ENCODE results near the gene KCNH8.

The KCNH8 gene

GRCh38 chr3:19420159-19420558 lies 271.8 kb downstream of the KCNH8 start:
- no peak overlapping the region for H3K27ac ChIP-seq (ENCODE audit: low read depth, low read length, severe bottlenecking)
- H3K4me1 ChIP-seq (ENCODE audit: control insufficient read depth, insufficient read depth, low read length, poor library complexity, severe bottlenecking) = no peaks in the 10 kb centered on the region
- no CpG with 5 or more reads among the region's 4 CpGs for WGBS, 2 experiments (ENCODE audit: insufficient coverage in 2 of 2)
- no peak overlapping the region for H3K4me3 ChIP-seq (ENCODE audit: extremely low read depth, insufficient read depth, low read length, poor library complexity, severe bottlenecking)
- H3K36me3 ChIP-seq (ENCODE audit: control insufficient read depth, insufficient read depth, low read length) = no peaks in the 10 kb centered on the region
- no peaks in the 10 kb centered on the region for H3K9me3 ChIP-seq (ENCODE audit: control insufficient read depth, low read length)

- Histone ChIP-seq H3K4me3 (ENCODE audit: extremely low read depth, insufficient read depth, low read length, poor library complexity, severe bottlenecking) (no peak overlapping the region), H3K36me3 (ENCODE audit: control insufficient read depth, insufficient read depth, low read length) (no peaks in the 10 kb centered on the region), H3K27ac (ENCODE audit: low read depth, low read length, severe bottlenecking) (no peak overlapping the region), H3K4me1 (ENCODE audit: control insufficient read depth, insufficient read depth, low read length, poor library complexity, severe bottlenecking) (no peaks in the 10 kb centered on the region), H3K9me3 (ENCODE audit: control insufficient read depth, low read length) (no peaks in the 10 kb centered on the region)
- 100% methylated on average over 1 of the region's 1 CpG for WGBS, 2 experiments (ENCODE audit: insufficient coverage in 2 of 2)
Observed at GRCh38 chr3:19425825-19426224, 277.5 kb downstream of the KCNH8 start.

GRCh38 chr3:19427422-19428149 lies 279.3 kb downstream of the KCNH8 start:
- Histone ChIP-seq H3K9me3 (ENCODE audit: control insufficient read depth, low read length) (no peaks in the 10 kb centered on the region), H3K27ac (ENCODE audit: low read depth, low read length, severe bottlenecking) (no peak overlapping the region), H3K4me1 (ENCODE audit: control insufficient read depth, insufficient read depth, low read length, poor library complexity, severe bottlenecking) (no peaks in the 10 kb centered on the region), H3K4me3 (ENCODE audit: extremely low read depth, insufficient read depth, low read length, poor library complexity, severe bottlenecking) (no peak overlapping the region), H3K36me3 (ENCODE audit: control insufficient read depth, insufficient read depth, low read length) (no peaks in the 10 kb centered on the region)
- 78 to 100% methylated on average over 1 of the region's 1 CpG for WGBS, 2 experiments (ENCODE audit: insufficient coverage in 2 of 2)

- 88% methylated on average over 4 of the region's 7 CpGs for WGBS, 2 experiments (ENCODE audit: insufficient coverage in 2 of 2)
- Histone ChIP-seq H3K36me3 (ENCODE audit: control insufficient read depth, insufficient read depth, low read length) (no peaks in the 10 kb centered on the region), H3K4me3 (ENCODE audit: extremely low read depth, insufficient read depth, low read length, poor library complexity, severe bottlenecking) (no peak overlapping the region), H3K9me3 (ENCODE audit: control insufficient read depth, low read length) (no peaks in the 10 kb centered on the region), H3K4me1 (ENCODE audit: control insufficient read depth, insufficient read depth, low read length, poor library complexity, severe bottlenecking) (no peaks in the 10 kb centered on the region), H3K27ac (ENCODE audit: low read depth, low read length, severe bottlenecking) (no peak overlapping the region)
Observed at GRCh38 chr3:19428729-19429128, 280.4 kb downstream of the KCNH8 start.

GRCh38 chr3:19432669-19433068 lies 284.4 kb downstream of the KCNH8 start:
- no peaks in the 10 kb centered on the region for H3K36me3 ChIP-seq (ENCODE audit: control insufficient read depth, insufficient read depth, low read length)
- no peaks in the 10 kb centered on the region for H3K9me3 ChIP-seq (ENCODE audit: control insufficient read depth, low read length)
- no peaks in the 10 kb centered on the region for H3K4me1 ChIP-seq (ENCODE audit: control insufficient read depth, insufficient read depth, low read length, poor library complexity, severe bottlenecking)
- no peak overlapping the region for H3K4me3 ChIP-seq (ENCODE audit: extremely low read depth, insufficient read depth, low read length, poor library complexity, severe bottlenecking)
- WGBS, 2 experiments (ENCODE audit: insufficient coverage in 2 of 2) = no CpG with 5 or more reads among the region's 2 CpGs
- H3K27ac ChIP-seq (ENCODE audit: low read depth, low read length, severe bottlenecking) = no peak overlapping the region

- WGBS, 2 experiments (ENCODE audit: insufficient coverage in 2 of 2) = 88% methylated on average over 1 of the region's 1 CpG; no CpG with 5 or more reads in 1 of the 2 experiments
- Histone ChIP-seq H3K4me3 (ENCODE audit: extremely low read depth, insufficient read depth, low read length, poor library complexity, severe bottlenecking) (no peak overlapping the region), H3K9me3 (ENCODE audit: control insufficient read depth, low read length) (no peaks in the 10 kb centered on the region), H3K27ac (ENCODE audit: low read depth, low read length, severe bottlenecking) (no peak overlapping the region), H3K4me1 (ENCODE audit: control insufficient read depth, insufficient read depth, low read length, poor library complexity, severe bottlenecking) (no peaks in the 10 kb centered on the region), H3K36me3 (ENCODE audit: control insufficient read depth, insufficient read depth, low read length) (no peaks in the 10 kb centered on the region)
Observed at GRCh38 chr3:19436746-19437145, 288.4 kb downstream of the KCNH8 start.

- Histone ChIP-seq H3K9me3 (ENCODE audit: control insufficient read depth, low read length) (no peaks in the 10 kb centered on the region), H3K4me3 (ENCODE audit: extremely low read depth, insufficient read depth, low read length, poor library complexity, severe bottlenecking) (no peak overlapping the region), H3K4me1 (ENCODE audit: control insufficient read depth, insufficient read depth, low read length, poor library complexity, severe bottlenecking) (no peaks in the 10 kb centered on the region), H3K27ac (ENCODE audit: low read depth, low read length, severe bottlenecking) (no peak overlapping the region), H3K36me3 (ENCODE audit: control insufficient read depth, insufficient read depth, low read length) (no peaks in the 10 kb centered on the region)
Observed at GRCh38 chr3:19439944-19440343, 291.6 kb downstream of the KCNH8 start.

- H3K27ac ChIP-seq (ENCODE audit: low read depth, low read length, severe bottlenecking) = no peak overlapping the region
- no peaks in the 10 kb centered on the region for H3K9me3 ChIP-seq (ENCODE audit: control insufficient read depth, low read length)
- no peak overlapping the region for H3K4me3 ChIP-seq (ENCODE audit: extremely low read depth, insufficient read depth, low read length, poor library complexity, severe bottlenecking)
- H3K4me1 ChIP-seq (ENCODE audit: control insufficient read depth, insufficient read depth, low read length, poor library complexity, severe bottlenecking) = no peaks in the 10 kb centered on the region
- no peaks in the 10 kb centered on the region for H3K36me3 ChIP-seq (ENCODE audit: control insufficient read depth, insufficient read depth, low read length)
- 100% methylated on average over 1 of the region's 2 CpGs for WGBS, 2 experiments (ENCODE audit: insufficient coverage in 2 of 2)
Observed at GRCh38 chr3:19446138-19446537, 297.8 kb downstream of the KCNH8 start.

GRCh38 chr3:19446687-19447086 lies 298.4 kb downstream of the KCNH8 start:
- Histone ChIP-seq H3K36me3 (ENCODE audit: control insufficient read depth, insufficient read depth, low read length) (no peaks in the 10 kb centered on the region), H3K4me1 (ENCODE audit: control insufficient read depth, insufficient read depth, low read length, poor library complexity, severe bottlenecking) (no peaks in the 10 kb centered on the region), H3K4me3 (ENCODE audit: extremely low read depth, insufficient read depth, low read length, poor library complexity, severe bottlenecking) (no peak overlapping the region), H3K27ac (ENCODE audit: low read depth, low read length, severe bottlenecking) (no peak overlapping the region), H3K9me3 (ENCODE audit: control insufficient read depth, low read length) (no peaks in the 10 kb centered on the region)
- WGBS, 2 experiments (ENCODE audit: insufficient coverage in 2 of 2) = no CpG with 5 or more reads among the region's 1 CpG

GRCh38 chr3:19455546-19455945 lies 307.2 kb downstream of the KCNH8 start:
- Histone ChIP-seq H3K27ac (ENCODE audit: low read depth, low read length, severe bottlenecking) (no peak overlapping the region), H3K4me1 (ENCODE audit: control insufficient read depth, insufficient read depth, low read length, poor library complexity, severe bottlenecking) (no peaks in the 10 kb centered on the region), H3K9me3 (ENCODE audit: control insufficient read depth, low read length) (no peaks in the 10 kb centered on the region), H3K4me3 (ENCODE audit: extremely low read depth, insufficient read depth, low read length, poor library complexity, severe bottlenecking) (no peak overlapping the region), H3K36me3 (ENCODE audit: control insufficient read depth, insufficient read depth, low read length) (no peaks in the 10 kb centered on the region)
- WGBS, 2 experiments (ENCODE audit: insufficient coverage in 2 of 2) = 67 to 88% methylated on average over 1 to 3 of the region's 4 CpGs

GRCh38 chr3:19456738-19457137 lies 308.4 kb downstream of the KCNH8 start:
- no peak overlapping the region for H3K4me3 ChIP-seq (ENCODE audit: extremely low read depth, insufficient read depth, low read length, poor library complexity, severe bottlenecking)
- no peak overlapping the region for H3K27ac ChIP-seq (ENCODE audit: low read depth, low read length, severe bottlenecking)
- no peaks in the 10 kb centered on the region for H3K9me3 ChIP-seq (ENCODE audit: control insufficient read depth, low read length)
- H3K36me3 ChIP-seq (ENCODE audit: control insufficient read depth, insufficient read depth, low read length) = no peaks in the 10 kb centered on the region
- no peaks in the 10 kb centered on the region for H3K4me1 ChIP-seq (ENCODE audit: control insufficient read depth, insufficient read depth, low read length, poor library complexity, severe bottlenecking)
- WGBS, 2 experiments (ENCODE audit: insufficient coverage in 2 of 2) = no CpG with 5 or more reads among the region's 3 CpGs

Data from mesodermal cell (in vitro differentiated cells).